K562 (cell line): ENCODE data around the gene RYR1. TPM values are rescaled to one million over a fixed set of nuclear protein-coding genes. Genes with fewer than 3 reads are reported as not detected.
A peak's percentile ranks its signal among the peaks of the same experiment; 100 is the strongest.

ENCODE experiments used
- ATF4 ChIP-seq: fragments of 450-650 bp; formaldehyde crosslinking; IDR thresholded peaks from 2 replicates; pipeline ENCODE4 v1.4.0; 2022; ENCODE audit warnings: mild to moderate bottlenecking, moderate library complexity
- ATF7 ChIP-seq: fragments of 450-650 bp; IDR thresholded peaks from 2 replicates; pipeline ENCODE4 v1.7.1; 2014; ENCODE audit warnings: mild to moderate bottlenecking, moderate library complexity
- BCL6 ChIP-seq: fragments of 250-450 bp; sonication (Bioruptor Pico); IDR thresholded peaks from 2 replicates; pipeline ENCODE4 v1.4.0; 2020
- CHD7 ChIP-seq: fragments of 200-600 bp; sonication (generic); IDR thresholded peaks from one replicate; pipeline ENCODE4 v1.6.1; 2012; ENCODE audit warnings: mild to moderate bottlenecking, low read depth, low read length, inconsistent platforms
- ELF2 ChIP-seq: fragments of 250-450 bp; sonication (Bioruptor Pico); IDR thresholded peaks from 2 replicates; pipeline ENCODE4 v1.5.0; 2021; ENCODE audit warnings: mild to moderate bottlenecking
- MEF2D ChIP-seq: conservative IDR thresholded peaks from 2 replicates; pipeline ENCODE4 v1.6.1; 2016; ENCODE audit warnings: low read depth, missing genetic modification characterization, missing compliant biosample characterization
- NFATC3 ChIP-seq: fragments of 450-650 bp; IDR thresholded peaks from 2 replicates; pipeline ENCODE4 v1.6.1; 2017; ENCODE audit warnings: mild to moderate bottlenecking
- NR1H2 ChIP-seq: sonication (generic); formaldehyde crosslinking; IDR thresholded peaks from 2 replicates; pipeline ENCODE4 v1.4.0; 2020; ENCODE audit warnings: mild to moderate bottlenecking, missing genetic modification reagents
- SAFB ChIP-seq: fragments of 200-400 bp; formaldehyde crosslinking; IDR thresholded peaks from 2 replicates; pipeline ENCODE4 v1.6.1; 2017; ENCODE audit warnings: low read depth, low read length, borderline replicate concordance
- SMARCE1 ChIP-seq: fragments of 450-650 bp; IDR thresholded peaks from 2 replicates; pipeline ENCODE4 v1.7.1; 2016; ENCODE audit warnings: mild to moderate bottlenecking
- ZNF561 ChIP-seq: fragments of 450-650 bp; formaldehyde crosslinking; conservative IDR thresholded peaks from 2 replicates; pipeline ENCODE4 v1.4.0; 2020; ENCODE audit warnings: mild to moderate bottlenecking, moderate library complexity
- ZNF699 ChIP-seq: fragments of 250-450 bp; sonication (Bioruptor Pico); IDR thresholded peaks from 2 replicates; pipeline ENCODE4 v1.8.0; 2021; ENCODE audit warnings: mild to moderate bottlenecking, moderate library complexity; ENCODE audit not compliant: insufficient replicate concordance
- ZNF75A ChIP-seq: fragments of 450-650 bp; formaldehyde crosslinking; IDR thresholded peaks from 2 replicates; pipeline ENCODE4 v1.4.0; 2020; ENCODE audit warnings: mild to moderate bottlenecking
- polyA plus RNA-seq, 8 experiments: library from polyadenylated mRNA; depleted of rRNA in 4 of 8; stranded (reverse) in 5 of 8; unstranded in 3 of 8; fragments of >200 nt; fragmentation: Nextera tagmentation in 2 of 8; fragmentation: Illumina TruSeq in 1 of 8; extraction: Ambion mirVana in 2 of 8; extraction: Trizol in 1 of 8; gene quantifications; 2 replicates each; pipeline versions ENCODE4 v1.2.1 to v1.2.3, GENCODE V29; 2011 to 2014; ENCODE audit warnings: inconsistent platforms in 1 of 8, missing spikeins in 1 of 8
- total RNA-seq, 7 experiments: library from RNA; depleted of rRNA in 6 of 7; stranded (reverse); fragments of >200 nt in 6 of 7; fragmentation: Illumina TruSeq in 2 of 7; extraction: Trizol in 2 of 7; gene quantifications; 2 replicates each; pipeline versions ENCODE4 v1.2.1 to v1.2.3, GENCODE V29; 2011 to 2021; ENCODE audit warnings: low replicate concordance in 1 of 7
- TF ChIP-seq, protein P1 (sequence below): IDR thresholded peaks from 2 replicates; pipeline ENCODE4 v1.6.1; 2012; ENCODE audit warnings: low read depth, low read length, improper control_type of control experiment, borderline replicate concordance

Gene RYR1
- total and polyA plus RNA-seq, 9 of the 15 experiments (the other 6 are each of a cell fraction or from before 2014, with no cell fraction given) = 0.11 to 7.4 (median 3.7) TPM

DNA sequence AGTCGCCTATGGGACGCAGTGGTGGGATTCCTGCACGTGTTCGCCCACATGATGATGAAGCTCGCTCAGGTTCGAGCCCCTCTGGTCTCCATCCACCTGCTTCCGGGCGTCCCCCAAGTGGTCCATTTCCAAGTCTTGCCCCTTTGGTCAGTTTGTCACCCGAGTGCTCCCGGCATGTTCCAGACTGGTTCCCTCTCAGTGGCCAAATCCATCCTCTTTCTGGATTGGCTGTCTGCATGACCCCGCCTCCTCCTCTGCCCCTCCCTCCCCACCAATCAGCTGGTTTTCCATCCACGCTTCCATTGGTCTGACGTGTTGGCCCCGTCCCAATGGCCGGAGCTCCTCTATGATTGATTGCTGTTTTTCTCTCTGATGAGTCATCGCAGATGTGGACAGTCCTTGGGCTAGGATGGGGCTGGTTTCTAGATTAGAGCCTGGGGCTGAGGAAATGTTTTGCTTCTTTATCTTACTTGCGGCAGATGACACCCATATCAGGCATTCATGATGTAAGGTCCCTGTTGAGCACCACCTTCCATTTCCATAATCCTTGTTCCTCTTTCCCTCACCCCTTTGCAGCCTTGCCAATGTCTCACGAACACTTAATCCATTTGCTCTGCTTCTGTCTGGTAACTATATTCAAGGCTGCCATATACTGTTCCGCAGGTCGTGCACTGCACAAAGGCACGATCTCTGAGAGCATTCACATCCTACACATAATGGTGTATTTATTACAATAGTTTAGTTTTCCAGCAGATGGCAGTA, 110.5 kb downstream of the RYR1 start (continued):
- no peak for TF ChIP-seq CHD7
- TF ChIP-seq ZNF699 = no peak
- TF ChIP-seq SAFB = no peak
- TF ChIP-seq ATF4 (CRISPR knock-in tag) = peak; percentile 62; the same call in 1 of the 2 replicates
- TF ChIP-seq, protein P1, sequence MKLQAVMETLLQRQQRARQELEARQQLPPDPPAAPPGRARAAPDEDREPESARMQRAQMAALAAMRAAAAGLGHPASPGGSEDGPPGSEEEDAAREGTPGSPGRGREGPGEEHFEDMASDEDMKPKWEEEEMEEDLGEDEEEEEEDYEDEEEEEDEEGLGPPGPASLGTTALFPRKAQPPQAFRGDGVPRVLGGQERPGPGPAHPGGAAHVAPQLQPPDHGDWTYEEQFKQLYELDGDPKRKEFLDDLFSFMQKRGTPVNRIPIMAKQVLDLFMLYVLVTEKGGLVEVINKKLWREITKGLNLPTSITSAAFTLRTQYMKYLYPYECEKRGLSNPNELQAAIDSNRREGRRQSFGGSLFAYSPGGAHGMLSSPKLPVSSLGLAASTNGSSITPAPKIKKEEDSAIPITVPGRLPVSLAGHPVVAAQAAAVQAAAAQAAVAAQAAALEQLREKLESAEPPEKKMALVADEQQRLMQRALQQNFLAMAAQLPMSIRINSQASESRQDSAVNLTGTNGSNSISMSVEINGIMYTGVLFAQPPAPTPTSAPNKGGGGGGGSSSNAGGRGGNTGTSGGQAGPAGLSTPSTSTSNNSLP = no peak
- TF ChIP-seq MEF2D (tag) = peak; percentile 78; the same call in 1 of the 2 replicates
- TF ChIP-seq ZNF75A (CRISPR knock-in tag) = no peak
- TF ChIP-seq ELF2 (CRISPR knock-in tag) = no peak
- no peak for TF ChIP-seq ZNF561 (CRISPR knock-in tag)
- peak; percentile 65; the same call in 1 of the 2 replicates for TF ChIP-seq NFATC3
- no peak for TF ChIP-seq NR1H2
- TF ChIP-seq ATF7 = peak; percentile 97
- peak; percentile 98 for TF ChIP-seq SMARCE1
- TF ChIP-seq BCL6 = no peak
